MM.1S (cell line): ENCODE results near the gene PLCXD3.

Experiments used
- CTCF ChIP-seq: fragments of 300-600 bp; sonication (generic); IDR thresholded peaks from 2 replicates; pipeline ENCODE4 v1.5.1; 2016; ENCODE audit warnings: antibody characterized with exemption, low read length, mixed read lengths
- EZH2 ChIP-seq: fragments of 300-600 bp; sonication (generic); optimal IDR thresholded peaks from 2 replicates; pipeline ENCODE3; 2017; ENCODE audit warnings: low read depth, mild to moderate bottlenecking, antibody characterized with exemption, low read length, mixed read lengths

- TF ChIP-seq CTCF = no peak
- no peak for TF ChIP-seq EZH2
Measured at GRCh38 chr5:41291323-41291722, 219.1 kb downstream of the PLCXD3 start.
